Panc1 (cell line): ENCODE data around the gene MED7. TPM values are rescaled to one million over a fixed set of nuclear protein-coding genes. Genes with fewer than 3 reads are reported as not detected.

ENCODE experiments used
- ATAC-seq: fragments of 200-7000 bp; cut with Tn5 transposase; 2 replicates; pipeline ENCODE4 v1.9.1; 2020; ENCODE audit warnings: mild to moderate bottlenecking, moderate library complexity
- BruUV-seq: library from RNA; stranded (reverse); fragments of 400-500 nt; replicated peaks from 2 replicates; lab custom pipeline; 2021; lab: Mats Ljungman, UMichigan
- CTCF ChIA-PET: fragments of 300-600 bp; sonication (Branson Sonifier 250); formaldehyde crosslinking; loops from one replicate; lab custom pipeline; 2022; ENCODE audit warnings: antibody characterized with exemption; lab: Charles Lee
- POLR2A ChIA-PET: fragments of 300-600 bp; sonication (Branson Sonifier 250); formaldehyde crosslinking; loops from one replicate; lab custom pipeline; 2022; ENCODE audit warnings: antibody characterized with exemption; lab: Charles Lee
- DNase-seq: peaks from one replicate; pipeline ENCODE4 v3.0.0-alpha.2; 2010; ENCODE audit warnings: low read depth, low spot score
- H3K27ac ChIP-seq: 2 replicates; pipeline ENCODE4 v1.5.1; 2011; ENCODE audit warnings: mild to moderate bottlenecking, low read length, inconsistent platforms
- H3K27me3 ChIP-seq: fragments of 200-500 bp; sonication (Bioruptor generic); 2 replicates; pipeline ENCODE4 v1.6.0; 2014; ENCODE audit warnings: low read length, inconsistent platforms; ENCODE audit not compliant: control insufficient read depth, insufficient read depth
- H3K36me3 ChIP-seq: fragments of 200-500 bp; sonication (Bioruptor generic); 2 replicates; pipeline ENCODE4 v1.5.1; 2014; ENCODE audit warnings: inconsistent platforms, mild to moderate bottlenecking, low read length, moderate library complexity; ENCODE audit not compliant: control insufficient read depth, insufficient read depth
- H3K4me1 ChIP-seq: 2 replicates; pipeline ENCODE4 v1.5.1; 2011; ENCODE audit warnings: inconsistent platforms, mild to moderate bottlenecking, low read length, moderate library complexity; ENCODE audit not compliant: control insufficient read depth, insufficient read depth
- H3K4me3 ChIP-seq, 2 experiments: 2 replicates each; pipeline ENCODE4 v1.5.1; 2011 to 2012; ENCODE audit warnings: low read depth in 2 of 2, low read length in 2 of 2, mild to moderate bottlenecking in 2 of 2, inconsistent platforms in 1 of 2, moderate library complexity in 1 of 2
- H3K9me3 ChIP-seq: fragments of 200-500 bp; sonication (Bioruptor generic); 2 replicates; pipeline ENCODE4 v1.5.1; 2014; ENCODE audit warnings: low read depth, mild to moderate bottlenecking, inconsistent platforms, low read length, moderate library complexity; ENCODE audit not compliant: control insufficient read depth, insufficient read depth
- POLR2AphosphoS5 ChIP-seq: IDR thresholded peaks from 2 replicates; pipeline ENCODE4 v1.6.1; 2012; ENCODE audit warnings: mild to moderate bottlenecking, low read depth, low read length, moderate library complexity
- SIN3A ChIP-seq: IDR thresholded peaks from 2 replicates; pipeline ENCODE4 v1.6.1; 2012; ENCODE audit warnings: low read depth, mild to moderate bottlenecking, low read length, moderate library complexity, borderline replicate concordance; ENCODE audit not compliant: insufficient read depth
- TCF7L2 ChIP-seq: IDR thresholded peaks from 2 replicates; pipeline ENCODE4 v1.6.1; 2011; ENCODE audit warnings: mild to moderate bottlenecking, low read depth, low read length, inconsistent platforms
- in situ Hi-C: cut with HindIII; loops from 2 replicates; pipeline ENCODE4 v1.10.0; 2016; ENCODE audit warnings: low sequenced_read_pairs, low pct_unique_long_range_greater_than_20kb
- intact Hi-C: fragments of 100-400 bp; cut with micrococcal nuclease; formaldehyde crosslinking; loops from one replicate; pipeline ENCODE4 v1.10.0; 2022; ENCODE audit not compliant: unreplicated experiment
- total RNA-seq: library from RNA; stranded (reverse); gene quantifications from one replicate; pipeline ENCODE4 v1.2.1, GENCODE V29; 2021; ENCODE audit not compliant: unreplicated experiment
- TF ChIP-seq, protein P1 (sequence below), 2 experiments: IDR thresholded peaks; 2 replicates each; pipeline ENCODE4 v1.6.1; 2011 to 2012; ENCODE audit warnings: low read depth in 2 of 2, control low read depth in 1 of 2, low read length in 1 of 2, mild to moderate bottlenecking in 1 of 2, moderate library complexity in 1 of 2; ENCODE audit not compliant: insufficient read depth in 1 of 2
- TF ChIP-seq, protein P2 (sequence below): fragments of 450-650 bp; IDR thresholded peaks from 2 replicates; pipeline ENCODE4 v1.5.1; 2017; ENCODE audit warnings: mild to moderate bottlenecking

The MED7 gene
- total RNA-seq, 1 experiment from 2014 or later: 9.9 TPM

DNA sequence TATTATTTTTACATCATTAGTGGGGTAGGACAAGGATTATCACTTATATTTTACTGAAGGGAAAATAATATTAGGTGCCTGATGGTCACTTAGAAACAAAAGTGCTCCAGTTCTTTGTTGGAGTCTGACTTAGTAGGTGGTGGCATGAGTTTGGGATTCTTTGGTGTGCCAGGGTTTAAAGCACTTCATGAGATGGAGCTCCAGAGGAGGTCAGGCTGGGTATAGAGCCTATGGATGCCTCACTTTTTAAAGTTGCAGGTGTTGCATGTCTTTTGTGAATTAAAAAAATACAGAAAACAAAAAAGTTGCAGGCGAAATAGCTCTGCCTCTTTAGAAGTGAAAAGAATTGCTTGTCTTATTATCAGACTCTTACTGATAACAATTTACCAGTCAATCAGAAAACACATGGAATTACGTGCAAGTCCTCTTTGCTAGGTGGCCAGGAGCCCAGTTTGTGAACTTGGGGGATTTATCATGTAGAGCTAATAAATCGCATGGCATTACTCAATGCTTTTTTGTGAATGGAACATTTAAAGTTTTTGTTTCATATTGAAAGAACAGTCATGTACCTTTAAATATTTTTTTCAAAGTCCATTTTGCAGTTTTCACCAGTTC is 39.6 kb upstream of the MED7 start:
- in situ Hi-C loops: no loop called here
- Histone ChIP-seq H3K27me3 (no peaks in the 10 kb centered on the region), H3K9me3 (no peaks in the 10 kb centered on the region), H3K27ac (no peak overlapping the region), H3K4me1 (no peaks in the 10 kb centered on the region), H3K4me3 (no peak overlapping the region), H3K36me3 (no peaks in the 10 kb centered on the region)
- DNase-seq: no peak
- no TSS peak for BruUV-seq
- no peak for ATAC-seq
- intact Hi-C loops: no loop called here
- no peak for TF ChIP-seq SIN3A
- no peak for TF ChIP-seq TCF7L2
- TF ChIP-seq, protein P1, sequence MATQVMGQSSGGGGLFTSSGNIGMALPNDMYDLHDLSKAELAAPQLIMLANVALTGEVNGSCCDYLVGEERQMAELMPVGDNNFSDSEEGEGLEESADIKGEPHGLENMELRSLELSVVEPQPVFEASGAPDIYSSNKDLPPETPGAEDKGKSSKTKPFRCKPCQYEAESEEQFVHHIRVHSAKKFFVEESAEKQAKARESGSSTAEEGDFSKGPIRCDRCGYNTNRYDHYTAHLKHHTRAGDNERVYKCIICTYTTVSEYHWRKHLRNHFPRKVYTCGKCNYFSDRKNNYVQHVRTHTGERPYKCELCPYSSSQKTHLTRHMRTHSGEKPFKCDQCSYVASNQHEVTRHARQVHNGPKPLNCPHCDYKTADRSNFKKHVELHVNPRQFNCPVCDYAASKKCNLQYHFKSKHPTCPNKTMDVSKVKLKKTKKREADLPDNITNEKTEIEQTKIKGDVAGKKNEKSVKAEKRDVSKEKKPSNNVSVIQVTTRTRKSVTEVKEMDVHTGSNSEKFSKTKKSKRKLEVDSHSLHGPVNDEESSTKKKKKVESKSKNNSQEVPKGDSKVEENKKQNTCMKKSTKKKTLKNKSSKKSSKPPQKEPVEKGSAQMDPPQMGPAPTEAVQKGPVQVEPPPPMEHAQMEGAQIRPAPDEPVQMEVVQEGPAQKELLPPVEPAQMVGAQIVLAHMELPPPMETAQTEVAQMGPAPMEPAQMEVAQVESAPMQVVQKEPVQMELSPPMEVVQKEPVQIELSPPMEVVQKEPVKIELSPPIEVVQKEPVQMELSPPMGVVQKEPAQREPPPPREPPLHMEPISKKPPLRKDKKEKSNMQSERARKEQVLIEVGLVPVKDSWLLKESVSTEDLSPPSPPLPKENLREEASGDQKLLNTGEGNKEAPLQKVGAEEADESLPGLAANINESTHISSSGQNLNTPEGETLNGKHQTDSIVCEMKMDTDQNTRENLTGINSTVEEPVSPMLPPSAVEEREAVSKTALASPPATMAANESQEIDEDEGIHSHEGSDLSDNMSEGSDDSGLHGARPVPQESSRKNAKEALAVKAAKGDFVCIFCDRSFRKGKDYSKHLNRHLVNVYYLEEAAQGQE (IDR thresholded peaks at IDR 0.05; ENCODE audit: insufficient read depth in 1 of 2, low read depth in 2 of 2, low read length in 1 of 2): no peak
- TF ChIP-seq, protein P2, sequence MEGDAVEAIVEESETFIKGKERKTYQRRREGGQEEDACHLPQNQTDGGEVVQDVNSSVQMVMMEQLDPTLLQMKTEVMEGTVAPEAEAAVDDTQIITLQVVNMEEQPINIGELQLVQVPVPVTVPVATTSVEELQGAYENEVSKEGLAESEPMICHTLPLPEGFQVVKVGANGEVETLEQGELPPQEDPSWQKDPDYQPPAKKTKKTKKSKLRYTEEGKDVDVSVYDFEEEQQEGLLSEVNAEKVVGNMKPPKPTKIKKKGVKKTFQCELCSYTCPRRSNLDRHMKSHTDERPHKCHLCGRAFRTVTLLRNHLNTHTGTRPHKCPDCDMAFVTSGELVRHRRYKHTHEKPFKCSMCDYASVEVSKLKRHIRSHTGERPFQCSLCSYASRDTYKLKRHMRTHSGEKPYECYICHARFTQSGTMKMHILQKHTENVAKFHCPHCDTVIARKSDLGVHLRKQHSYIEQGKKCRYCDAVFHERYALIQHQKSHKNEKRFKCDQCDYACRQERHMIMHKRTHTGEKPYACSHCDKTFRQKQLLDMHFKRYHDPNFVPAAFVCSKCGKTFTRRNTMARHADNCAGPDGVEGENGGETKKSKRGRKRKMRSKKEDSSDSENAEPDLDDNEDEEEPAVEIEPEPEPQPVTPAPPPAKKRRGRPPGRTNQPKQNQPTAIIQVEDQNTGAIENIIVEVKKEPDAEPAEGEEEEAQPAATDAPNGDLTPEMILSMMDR: no peak
- TF ChIP-seq POLR2AphosphoS5: no peak
- ChIA-PET CTCF (no interaction called here), POLR2A (no interaction called here)

DNA sequence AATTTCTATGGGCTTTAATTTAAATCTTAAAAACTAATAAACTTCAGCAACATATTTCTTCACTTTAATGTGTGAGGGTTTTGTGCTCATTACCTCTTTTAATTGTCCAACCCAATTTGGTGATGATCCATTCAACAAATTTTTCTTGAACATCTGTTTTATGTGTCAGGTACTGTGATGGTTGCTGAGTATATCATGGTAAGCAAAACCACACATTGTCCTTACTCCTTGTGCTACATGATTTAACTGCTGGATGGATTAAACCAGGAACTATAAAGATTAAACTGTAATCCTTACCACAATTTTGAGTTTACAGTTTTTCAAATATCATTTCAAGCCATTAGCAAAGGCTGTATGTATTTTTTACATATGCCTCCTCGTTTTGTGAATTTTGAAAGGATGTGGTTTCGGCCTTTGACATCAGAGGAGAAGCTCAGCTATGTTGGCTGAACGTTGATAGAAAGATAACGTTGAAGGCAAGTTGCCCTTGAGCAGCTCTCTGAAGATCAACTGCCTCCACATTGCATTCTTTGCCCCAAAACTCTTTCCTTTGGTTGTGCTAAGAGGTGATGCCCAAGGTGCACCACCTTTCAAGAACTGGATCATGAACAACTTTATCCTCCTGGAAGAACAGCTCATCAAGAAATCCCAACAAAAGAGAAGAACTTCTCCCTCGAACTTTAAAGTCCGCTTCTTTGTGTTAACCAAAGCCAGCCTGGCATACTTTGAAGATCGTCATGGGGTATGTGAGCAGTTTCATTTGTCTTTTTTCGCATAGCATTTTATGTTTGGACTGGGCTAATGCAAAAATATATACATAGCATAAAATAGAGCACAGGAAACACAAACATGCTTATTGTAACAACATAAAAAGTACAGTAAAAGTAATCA is 38.0 kb upstream of the MED7 start, which contains the start of gene ITK:
TSS of gene ITK (plus strand) at position 467 of the 891 bp plus-strand sequence. CDS start at position 605, 138 bp downstream.
- Histone ChIP-seq H3K27ac (no peak within 1 kb of the TSS), H3K4me1 (no peaks in the 10 kb centered on the region), H3K9me3 (no peaks in the 10 kb centered on the region), H3K36me3 (no peaks in the 10 kb centered on the region), H3K27me3 (no peaks in the 10 kb centered on the region; the same call in 1 of the 2 replicates), H3K4me3 (no peak within 1 kb of the TSS)
- ChIA-PET CTCF (no interaction called here), POLR2A (no interaction called here)
- BruUV-seq: no TSS peak
- TF ChIP-seq, protein P1 (IDR thresholded peaks at IDR 0.05; ENCODE audit: insufficient read depth in 1 of 2, low read depth in 2 of 2, low read length in 1 of 2): no peak
- TF ChIP-seq TCF7L2: no peak
- no peak for TF ChIP-seq POLR2AphosphoS5
- no peak for TF ChIP-seq SIN3A
- TF ChIP-seq, protein P2: no peak
- in situ Hi-C loops (no loop called here), intact Hi-C loops (no loop called here)
- no peak for DNase-seq
- no peak for ATAC-seq
